UCSD-AML1 (cell line): Measurements from ENCODE around the gene CISTR.
"Not testable (repeated sequence)": the region's sequence is repeated elsewhere in the genome, so short reads cannot be mapped to it uniquely, and the experiment has no call there.

Experiments used
- DNase-seq: peaks from one replicate; lab custom pipeline; 2025; ENCODE audit not compliant: unreplicated experiment; lab: John Stamatoyannopoulos, UW

Gene CISTR

DNA sequence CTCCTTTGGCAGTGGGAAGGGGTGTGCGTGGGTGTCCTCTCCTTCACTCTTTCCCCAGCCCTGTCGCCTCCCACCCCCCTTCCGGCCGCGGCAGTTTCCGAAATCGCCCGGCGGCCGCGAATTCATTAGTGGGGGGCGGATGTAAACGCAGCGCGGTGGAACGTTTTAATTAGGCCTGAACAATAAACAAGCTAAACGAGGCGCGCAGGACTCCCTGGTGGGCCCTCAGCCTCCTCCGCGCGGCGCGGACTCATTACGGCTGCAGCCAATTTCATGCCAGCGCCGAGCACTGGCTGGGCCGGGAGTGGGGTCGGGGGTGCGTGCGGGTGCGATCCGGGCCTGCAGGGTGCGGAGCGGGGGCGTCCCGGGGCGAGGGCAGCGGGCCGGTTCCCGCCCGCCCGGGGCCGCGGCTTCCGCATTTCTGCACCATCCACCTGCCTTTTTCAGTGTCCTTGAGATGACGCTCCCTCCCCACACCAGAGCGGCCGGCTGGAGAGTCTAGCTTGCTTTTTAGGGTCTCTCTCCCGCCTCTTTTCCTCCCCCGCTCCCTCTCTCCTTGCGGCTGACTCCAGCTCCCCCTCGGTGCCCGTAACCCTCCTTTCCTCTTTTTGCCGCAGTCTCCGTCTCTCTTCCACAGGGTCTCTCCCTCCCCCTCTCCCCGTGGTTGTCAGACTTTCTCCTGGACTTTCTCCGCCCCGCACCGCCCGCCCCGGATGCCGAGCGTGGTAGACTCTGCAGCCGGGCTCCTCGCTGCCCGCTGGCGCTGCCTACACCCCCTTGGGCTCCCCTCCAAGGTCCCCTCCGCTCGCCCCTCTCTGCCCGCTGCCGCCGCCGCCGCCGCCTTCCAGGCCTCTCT lies at the start of gene CISTR:
Gene CISTR, minus strand, starts transcription at position 644 of the 856 bp plus-strand sequence.
- peak; percentile 68 for DNase-seq

DNA sequence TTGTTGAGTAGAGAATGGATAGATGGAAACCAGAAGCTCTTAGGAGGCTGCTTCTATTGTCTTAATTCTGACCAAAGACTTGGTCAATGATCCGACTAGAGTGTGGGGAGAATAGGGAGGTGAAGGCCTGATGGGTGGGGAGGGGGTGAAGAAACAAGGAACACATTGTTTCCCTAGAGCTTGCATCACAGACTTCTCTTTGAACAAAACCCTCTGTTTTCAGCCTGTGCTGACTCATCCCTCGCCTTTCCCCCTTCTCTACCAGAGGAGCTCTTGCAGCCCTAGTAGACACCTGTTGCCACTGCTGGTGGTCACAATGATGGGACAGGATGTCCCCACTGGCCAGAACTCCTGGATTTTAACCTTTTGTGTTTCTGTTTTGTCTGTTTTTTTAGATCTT lies 46.8 kb upstream of the CISTR start:
- DNase-seq = no peak

DNA sequence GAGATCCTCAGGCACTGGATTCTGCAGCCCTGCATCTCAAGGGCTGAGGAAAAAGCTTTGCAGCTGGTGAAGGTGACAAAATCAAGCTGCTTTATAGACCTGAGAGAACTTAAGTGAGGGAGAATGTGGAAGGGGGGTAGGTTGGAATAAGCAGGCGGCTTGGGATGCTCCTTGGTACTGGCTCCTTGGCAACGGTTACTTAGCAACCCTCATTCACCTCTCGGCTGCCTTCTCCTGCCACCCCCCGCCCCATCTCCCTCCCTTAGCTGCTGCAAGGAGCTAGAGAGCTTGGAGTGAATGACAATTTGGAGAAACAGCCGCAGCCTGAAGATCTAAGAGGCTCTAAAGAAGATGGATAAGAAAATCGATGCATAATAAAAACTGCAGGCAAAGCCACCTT lies 44.1 kb upstream of the CISTR start:
- DNase-seq = no peak

DNA sequence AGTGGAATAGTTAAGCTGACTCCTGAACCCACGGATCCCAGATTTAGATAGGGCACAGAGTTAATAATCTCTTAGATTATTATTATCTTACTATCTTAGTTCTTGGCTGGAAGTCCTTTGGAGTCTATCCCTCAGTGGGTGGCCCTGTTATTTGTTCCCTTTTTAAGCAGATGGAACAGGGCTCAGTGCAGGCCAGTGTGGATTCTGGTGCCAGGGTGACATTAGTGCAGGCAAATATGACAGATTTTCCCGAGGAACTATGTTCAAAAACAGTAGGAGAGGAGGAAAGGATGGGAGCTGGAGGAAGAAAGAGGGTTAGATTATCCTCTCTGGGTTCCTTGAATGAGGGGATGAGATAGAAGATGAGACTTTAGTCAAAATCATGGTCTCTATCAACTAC lies 41.4 kb upstream of the CISTR start:
- no peak for DNase-seq

DNA sequence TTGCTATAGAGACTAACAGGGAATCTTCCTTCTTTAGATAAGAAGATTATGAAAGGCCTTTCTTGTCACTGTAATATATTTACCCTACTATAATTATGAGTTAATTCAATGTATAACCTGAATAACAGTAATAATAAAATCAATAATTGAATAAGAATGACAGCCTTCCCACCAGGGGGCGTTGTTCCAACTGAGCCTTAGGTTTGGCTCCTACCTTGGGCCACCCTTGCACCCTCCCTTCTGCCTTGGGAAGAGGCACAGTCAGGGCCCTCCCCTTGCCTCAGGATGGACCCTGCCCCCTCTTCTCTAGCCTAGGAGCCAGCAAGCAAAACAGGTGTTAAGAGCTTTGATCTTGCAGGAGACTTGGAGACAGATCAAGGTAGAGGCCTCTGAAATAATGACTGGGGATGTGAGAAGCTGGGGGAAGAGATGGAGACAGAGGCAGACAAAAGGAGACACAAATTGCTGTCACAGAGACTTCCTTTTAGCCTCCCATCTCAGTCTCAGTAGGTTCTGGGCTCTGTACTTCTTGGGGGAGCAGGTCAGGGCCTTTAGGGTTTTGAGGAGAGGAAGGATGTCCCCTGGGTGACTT lies 40.1 kb upstream of the CISTR start:
- DNase-seq = no peak

DNA sequence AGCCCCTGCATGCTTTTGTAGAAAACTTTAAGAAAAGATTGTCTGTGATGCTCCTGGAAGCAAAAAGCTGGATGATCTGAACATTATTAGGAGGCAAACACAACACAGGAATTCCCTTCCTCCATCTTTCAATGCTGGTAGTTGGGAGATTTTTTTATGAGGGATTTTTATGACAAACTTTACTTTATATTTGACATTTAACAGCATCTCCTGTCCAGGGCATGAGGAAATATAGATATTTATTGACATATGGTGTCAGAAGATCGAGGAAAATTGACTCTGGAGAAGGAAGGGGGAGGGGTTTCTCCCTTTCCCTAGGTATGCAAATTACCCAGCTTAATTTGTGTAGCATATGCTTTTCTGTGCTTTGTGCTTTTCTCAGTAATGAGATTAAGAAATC lies 37.8 kb upstream of the CISTR start:
- DNase-seq = no peak

DNA sequence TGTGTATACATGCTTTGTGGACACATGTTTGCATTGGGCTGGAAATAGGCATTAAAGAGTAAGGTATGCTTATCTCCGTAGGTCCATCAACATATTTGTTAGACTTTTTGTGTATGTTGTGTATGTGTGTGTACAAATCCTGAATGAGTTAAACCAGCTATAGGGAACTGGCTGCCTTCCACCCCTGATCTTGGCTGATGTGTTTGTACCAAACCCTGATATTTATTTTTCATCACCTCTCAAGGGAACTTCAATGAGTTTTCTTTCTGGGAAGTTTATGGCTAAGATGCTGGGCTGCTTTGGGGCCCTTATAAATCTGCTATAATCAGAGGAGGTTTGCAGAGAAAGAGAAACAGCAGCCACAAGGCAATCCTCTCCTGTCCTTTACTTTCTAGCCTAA lies 37.1 kb upstream of the CISTR start:
- no peak for DNase-seq

DNA sequence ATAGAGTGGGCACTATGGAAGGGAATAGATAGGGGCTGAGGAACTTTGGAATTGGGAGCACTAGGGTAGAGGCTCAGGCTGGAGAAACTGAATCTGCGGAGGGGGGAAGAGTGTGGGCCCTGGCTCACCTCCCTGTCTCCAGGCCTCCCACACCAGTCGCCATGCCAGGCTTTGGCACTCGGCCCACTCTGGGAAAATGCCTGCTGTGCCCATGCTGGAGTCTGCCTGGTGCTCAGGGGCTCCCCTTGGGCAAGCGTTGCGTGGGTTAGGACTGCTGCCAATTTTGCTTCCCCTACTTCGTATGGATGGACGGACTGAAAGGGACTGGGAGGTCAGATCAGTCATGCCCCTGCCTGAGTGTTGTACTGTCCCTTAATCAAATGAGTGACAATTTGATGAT lies 34.6 kb upstream of the CISTR start:
- DNase-seq = no peak

DNA sequence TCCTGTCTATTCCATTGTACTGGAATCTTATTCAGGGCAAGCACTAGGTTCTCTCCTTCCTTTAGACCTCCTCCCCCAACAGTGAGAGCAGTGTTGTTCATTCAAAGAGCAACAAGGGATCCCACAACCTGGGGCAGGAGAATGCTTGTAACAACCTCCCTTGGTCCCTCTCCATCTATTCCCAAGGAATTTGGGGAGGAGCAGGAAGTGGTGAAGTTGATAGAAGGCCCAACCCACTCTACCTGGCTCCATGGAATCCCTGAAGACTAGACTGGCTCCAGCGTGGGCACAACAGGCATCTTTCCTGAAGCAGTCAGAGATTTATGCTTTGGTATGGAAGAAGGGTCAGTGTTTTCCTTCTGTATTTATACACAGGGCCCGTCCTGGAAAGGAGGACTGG lies 33.4 kb upstream of the CISTR start:
- no peak for DNase-seq

DNA sequence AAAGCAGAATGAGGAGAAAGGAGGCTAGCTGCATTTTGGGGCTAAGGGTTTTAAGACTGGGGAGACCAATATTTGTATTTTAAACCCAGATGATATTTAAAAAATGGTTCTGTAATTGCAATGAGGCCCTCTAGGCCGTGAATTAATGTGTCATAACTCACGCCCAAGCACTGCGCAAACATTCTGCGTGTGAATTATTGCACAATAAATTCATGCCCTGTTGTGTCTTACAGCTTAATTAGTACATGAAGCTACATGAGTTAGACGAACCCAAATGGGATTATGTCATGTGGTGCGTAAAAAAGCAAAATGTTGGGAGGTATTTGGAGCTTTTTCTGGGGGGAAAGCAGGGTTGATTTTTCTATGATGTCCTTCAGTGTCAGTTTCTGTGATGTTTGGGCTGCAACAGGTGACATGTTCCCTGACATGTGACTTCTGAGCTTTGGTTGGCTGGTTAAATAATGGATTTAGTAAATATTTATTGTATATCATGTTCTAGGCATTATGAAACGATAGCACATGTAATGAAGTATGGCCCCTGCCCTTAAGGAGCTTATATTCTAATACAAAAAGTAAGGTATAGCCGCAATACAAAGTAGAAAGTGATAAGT lies 30.4 kb upstream of the CISTR start:
- DNase-seq = no peak

DNA sequence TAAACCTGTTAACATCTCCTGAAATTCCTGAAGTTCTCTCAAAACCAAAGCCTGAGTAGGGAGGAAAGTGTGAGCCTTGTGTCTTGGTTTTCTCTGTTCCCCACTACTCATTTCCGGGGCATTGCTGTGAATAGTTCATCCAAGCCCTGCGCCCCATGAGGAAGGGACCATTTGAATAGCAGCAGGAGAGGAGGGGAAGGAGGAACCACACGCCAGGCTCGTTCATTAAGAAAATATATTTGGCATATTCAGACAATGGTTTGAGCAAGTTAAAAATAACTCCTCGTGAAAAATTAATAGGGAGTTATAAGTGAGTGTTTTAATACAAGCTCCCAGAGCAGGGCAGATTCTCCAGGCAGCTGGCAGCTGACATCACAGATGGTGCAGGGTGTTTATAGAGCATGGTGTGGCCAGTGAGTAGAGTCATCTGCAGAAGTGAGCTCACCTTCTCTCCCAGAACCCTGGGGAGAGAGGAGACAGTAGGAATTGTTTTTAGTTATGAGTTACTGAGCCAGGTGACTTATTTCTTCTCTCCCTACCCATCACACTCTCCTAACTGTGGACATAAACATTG lies 29.5 kb upstream of the CISTR start:
- DNase-seq = no peak

DNA sequence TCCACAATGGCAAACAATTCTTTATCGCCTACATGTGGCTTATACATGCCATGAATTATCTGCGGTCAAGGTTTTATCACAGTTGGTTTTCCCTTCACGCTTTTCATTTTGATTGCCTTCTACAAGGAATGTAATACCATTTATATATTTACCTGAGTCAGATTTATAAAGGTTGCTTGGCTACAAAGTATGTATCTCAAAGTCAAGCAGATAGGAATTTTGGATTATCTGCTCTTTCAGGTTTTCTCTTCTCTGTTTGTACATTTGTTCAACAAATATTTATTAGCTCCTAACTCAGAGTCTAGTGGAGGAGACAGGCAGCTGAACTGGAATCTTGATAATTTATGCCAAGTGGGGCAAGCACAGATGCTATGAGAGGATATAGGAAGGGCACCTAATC lies 28.5 kb upstream of the CISTR start:
- DNase-seq = no peak

DNA sequence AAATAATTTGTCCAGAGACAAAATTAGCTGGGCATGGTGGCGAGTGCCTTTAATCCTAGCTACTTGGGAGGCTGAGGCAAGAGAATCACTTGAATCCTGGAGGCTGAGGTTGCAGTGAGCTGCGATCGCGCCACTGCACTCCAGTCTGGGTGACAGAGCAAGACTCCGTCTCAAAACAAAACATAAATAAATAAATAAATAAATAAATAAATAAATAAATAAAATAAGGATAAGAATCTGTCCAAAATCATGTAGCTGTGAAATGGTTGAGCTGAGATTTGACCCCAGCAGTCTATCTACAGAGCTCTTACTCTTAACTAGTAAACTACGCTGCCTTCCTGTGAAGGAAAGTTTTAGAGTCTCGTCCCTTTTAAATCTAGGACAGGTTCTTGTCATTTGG lies 27.9 kb upstream of the CISTR start:
- not testable (repeated sequence) for DNase-seq

DNA sequence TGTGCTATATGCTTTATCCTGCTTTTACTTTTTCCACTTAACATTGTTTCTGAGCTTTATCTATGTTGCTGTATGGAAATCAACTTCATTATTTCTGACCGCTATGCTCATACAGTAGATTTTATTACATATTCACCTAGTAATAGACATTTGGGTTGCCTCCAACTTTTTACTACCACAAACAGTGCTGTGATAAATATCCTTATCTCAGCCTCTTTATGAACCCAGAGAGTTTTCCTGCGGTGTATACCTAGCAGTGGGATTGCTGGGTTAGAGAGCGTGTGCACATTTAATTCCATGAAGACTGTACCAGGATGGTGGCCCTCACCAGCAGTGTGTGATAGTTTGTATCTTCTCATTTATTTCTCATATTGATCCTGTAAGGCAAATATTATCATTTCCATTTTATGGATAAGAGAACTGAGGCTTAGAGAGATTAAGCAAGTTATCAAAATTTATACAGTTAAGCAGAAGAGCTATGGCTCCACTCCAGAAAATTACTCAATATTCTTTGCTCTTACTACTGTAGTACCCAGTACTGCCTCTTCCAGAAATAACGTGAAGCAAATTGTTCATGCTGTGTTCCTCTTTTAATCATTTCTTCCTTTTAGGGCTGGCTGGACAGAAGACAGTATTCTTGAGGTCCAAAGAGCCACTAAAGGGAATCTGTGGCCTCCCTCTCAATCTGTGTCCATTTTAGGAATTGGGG lies 26.3 kb upstream of the CISTR start:
- no peak for DNase-seq

DNA sequence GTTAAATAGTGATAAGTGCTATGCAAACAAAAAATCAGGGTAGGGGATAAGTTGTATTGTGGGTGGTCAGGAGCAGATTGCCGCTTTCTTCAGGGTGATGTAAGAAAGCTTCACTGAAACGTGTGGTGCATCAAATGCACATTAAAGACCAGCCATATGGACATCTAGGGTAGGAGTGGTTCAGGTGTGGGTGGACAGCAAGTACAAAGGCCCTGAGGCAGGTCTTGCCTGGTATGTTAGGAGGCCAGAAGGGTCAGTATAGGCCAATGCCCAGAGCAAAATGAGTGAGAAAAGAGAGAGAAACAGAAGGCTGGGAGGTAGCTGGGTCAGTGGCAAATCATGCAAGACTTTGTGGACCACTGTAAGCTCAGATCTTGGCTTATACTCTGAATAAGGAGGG lies 25.6 kb upstream of the CISTR start:
- no peak for DNase-seq

DNA sequence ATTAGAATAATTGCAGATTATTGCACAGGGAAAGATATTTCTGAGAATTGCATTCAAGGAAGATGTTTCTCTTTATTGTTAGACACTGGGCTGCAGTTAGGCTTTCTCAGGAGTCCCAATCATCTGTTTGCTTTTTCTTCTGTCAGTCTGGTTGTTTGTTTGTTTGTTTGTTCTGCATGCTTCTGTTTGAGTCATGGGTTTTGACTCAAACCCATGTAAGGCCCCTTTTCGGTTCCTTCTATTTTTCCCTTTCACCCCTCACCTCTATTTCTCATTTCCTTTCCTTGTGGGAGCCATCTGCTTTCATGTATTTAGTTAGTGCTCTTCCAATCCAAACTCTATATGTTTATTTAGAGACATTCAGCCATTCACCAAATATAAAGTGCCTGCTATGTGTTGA lies 25.1 kb upstream of the CISTR start:
- no peak for DNase-seq

DNA sequence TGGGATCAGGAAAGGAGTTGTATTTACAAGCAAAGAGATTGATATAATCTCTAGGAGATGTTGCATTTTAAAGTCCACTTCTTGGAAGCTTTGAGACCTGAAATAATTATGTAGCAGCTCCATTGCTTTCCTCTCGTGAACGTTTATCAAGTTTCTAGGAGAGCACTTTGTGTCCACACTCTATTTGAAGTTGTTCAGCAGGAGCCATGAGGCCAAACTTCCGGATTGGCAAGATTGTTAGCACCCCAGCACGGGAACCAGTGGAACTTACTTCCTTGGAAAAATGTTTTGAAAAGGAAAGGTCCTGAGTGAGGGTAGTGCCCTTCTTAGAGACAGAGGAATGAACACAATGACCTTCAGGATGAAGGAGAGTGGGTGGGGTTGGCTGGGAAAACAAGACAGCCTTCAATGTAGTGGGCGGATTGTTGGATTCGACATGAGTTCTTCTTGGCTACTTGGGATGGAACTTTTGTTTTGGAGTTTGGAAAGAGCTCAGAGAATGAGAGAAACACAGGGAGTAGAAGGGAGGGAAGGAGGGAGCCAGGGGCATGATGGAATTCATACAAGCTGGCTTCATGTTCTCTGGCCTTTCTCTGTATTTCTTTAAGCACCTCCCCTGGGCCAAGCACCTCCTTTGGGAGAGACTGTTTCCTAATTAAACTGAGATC lies 23.8 kb upstream of the CISTR start:
- no peak for DNase-seq

DNA sequence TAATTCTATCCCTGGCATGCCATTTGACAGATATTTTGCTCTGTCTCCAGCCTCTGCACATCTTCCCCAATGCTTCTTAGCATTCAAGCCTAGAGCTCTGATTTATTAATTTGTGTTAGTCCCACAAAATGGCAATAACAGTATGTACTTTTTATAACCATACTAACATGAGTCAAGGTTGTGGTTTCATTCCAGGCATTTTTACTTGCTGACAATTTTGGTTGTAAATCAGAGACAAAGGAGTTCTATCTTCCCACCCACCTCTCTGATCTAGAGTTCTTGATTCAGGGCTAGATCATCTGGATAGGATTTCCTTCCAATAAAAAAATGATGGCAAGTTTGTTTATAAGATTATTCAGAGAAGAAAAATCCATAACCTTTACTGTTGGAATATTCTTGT lies 18.5 kb upstream of the CISTR start:
- DNase-seq = no peak

DNA sequence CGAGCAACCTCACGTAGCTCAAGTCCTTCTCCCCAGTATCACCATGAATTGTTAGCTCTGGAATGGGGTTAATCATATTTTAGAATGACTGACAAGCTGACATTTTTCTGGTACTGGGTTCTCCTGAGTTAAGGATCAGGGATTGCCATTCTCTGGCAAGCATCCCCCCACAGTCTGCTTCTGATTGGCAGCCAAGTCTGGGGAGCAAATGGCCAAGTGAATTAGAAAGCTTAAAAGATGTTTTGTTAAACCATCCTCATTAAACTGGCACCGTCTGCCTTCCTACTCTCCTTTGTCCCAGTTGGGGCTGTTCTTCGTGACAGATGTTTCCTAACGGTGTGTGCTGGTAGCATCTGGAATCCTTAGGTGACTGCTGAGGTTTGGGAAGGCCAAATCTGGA lies 17.2 kb upstream of the CISTR start:
- no peak for DNase-seq

DNA sequence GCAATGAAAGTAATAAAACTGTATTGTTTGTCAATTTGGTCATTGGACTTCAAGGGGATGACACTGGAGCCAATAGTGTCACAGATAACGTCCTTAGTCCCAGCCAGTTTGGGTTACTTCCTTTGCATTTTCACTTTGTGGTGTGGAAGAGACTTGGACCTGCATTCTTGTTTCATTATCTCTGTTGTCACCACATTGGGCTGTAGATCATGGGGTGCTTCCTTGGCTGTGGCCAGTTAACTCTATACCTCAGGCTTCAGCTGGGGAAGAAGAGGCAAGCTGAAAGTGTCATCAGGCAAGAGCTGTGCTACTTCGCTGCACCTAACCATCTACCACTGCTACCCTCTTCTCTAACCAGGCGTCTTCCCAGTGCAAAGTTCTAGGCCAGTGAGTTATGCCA lies 15.1 kb upstream of the CISTR start:
- no peak for DNase-seq

DNA sequence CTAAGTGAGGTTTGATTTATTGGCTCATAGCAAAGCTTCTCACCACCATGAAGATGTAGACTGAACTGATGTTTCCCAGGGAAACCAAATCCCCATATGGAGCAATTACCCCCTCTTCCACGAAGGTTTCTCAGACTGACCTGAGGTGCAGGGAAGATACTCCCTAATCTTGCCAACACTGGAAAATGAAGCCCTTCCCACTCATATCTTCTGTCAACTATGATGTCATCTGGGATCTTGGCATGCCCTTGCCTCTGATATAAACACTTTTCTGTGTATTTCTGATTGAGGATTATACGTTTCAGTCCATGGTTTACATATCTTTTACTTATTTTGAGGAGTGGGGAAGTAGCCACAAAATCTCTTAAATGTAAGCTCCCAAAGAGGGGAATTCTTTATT lies 14.1 kb upstream of the CISTR start:
- DNase-seq = no peak
